Measurements from ENCODE around the gene GPR142.

DNA sequence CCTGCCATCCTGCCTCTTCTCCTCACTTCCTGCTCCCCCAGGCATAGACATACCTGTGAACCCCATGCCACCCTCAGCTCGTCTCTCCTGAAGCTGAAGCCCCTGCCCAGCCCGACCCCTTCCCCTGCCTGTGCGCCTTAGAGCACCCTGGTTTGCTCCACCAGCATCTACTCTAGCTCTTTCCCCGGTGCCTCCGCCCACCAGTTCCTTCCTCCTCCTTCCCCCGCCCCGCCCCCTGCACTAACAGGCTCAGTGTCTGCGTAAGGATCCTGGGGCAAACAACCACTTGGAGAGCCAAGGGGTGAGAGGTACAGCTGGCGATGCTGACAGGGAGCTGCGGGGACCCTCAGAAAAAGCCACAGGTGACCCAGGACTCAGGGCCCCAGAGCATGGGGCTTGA, 1.9 kb downstream of the GPR142 start:
- TF ChIP-seq, protein P1, sequence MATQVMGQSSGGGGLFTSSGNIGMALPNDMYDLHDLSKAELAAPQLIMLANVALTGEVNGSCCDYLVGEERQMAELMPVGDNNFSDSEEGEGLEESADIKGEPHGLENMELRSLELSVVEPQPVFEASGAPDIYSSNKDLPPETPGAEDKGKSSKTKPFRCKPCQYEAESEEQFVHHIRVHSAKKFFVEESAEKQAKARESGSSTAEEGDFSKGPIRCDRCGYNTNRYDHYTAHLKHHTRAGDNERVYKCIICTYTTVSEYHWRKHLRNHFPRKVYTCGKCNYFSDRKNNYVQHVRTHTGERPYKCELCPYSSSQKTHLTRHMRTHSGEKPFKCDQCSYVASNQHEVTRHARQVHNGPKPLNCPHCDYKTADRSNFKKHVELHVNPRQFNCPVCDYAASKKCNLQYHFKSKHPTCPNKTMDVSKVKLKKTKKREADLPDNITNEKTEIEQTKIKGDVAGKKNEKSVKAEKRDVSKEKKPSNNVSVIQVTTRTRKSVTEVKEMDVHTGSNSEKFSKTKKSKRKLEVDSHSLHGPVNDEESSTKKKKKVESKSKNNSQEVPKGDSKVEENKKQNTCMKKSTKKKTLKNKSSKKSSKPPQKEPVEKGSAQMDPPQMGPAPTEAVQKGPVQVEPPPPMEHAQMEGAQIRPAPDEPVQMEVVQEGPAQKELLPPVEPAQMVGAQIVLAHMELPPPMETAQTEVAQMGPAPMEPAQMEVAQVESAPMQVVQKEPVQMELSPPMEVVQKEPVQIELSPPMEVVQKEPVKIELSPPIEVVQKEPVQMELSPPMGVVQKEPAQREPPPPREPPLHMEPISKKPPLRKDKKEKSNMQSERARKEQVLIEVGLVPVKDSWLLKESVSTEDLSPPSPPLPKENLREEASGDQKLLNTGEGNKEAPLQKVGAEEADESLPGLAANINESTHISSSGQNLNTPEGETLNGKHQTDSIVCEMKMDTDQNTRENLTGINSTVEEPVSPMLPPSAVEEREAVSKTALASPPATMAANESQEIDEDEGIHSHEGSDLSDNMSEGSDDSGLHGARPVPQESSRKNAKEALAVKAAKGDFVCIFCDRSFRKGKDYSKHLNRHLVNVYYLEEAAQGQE (IDR thresholded peaks at IDR 0.05; ENCODE audit: low read depth) = no peak
- no peak for TF ChIP-seq RAD21 (IDR thresholded peaks at IDR 0.05; ENCODE audit: low read depth)
- TF ChIP-seq TAF1 (IDR thresholded peaks at IDR 0.05; ENCODE audit: low read depth) = no peak
- TF ChIP-seq EGR1 (IDR thresholded peaks at IDR 0.05) = no peak
- TF ChIP-seq CREB1 (IDR thresholded peaks at IDR 0.05; ENCODE audit: low read depth) = no peak
- no peak for TF ChIP-seq NFIC (IDR thresholded peaks at IDR 0.05)
- TF ChIP-seq CEBPB (IDR thresholded peaks at IDR 0.05) = no peak
- TF ChIP-seq FOXM1 (IDR thresholded peaks at IDR 0.05; ENCODE audit: borderline replicate concordance, low read depth) = no peak
- no peak for TF ChIP-seq TEAD4 (IDR thresholded peaks at IDR 0.05)
- TF ChIP-seq TCF12 (IDR thresholded peaks at IDR 0.05; ENCODE audit: low read depth) = no peak
- TF ChIP-seq, protein P2, sequence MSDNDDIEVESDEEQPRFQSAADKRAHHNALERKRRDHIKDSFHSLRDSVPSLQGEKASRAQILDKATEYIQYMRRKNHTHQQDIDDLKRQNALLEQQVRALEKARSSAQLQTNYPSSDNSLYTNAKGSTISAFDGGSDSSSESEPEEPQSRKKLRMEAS (IDR thresholded peaks at IDR 0.05) = no peak
- no peak for TF ChIP-seq EP300 (IDR thresholded peaks at IDR 0.05; ENCODE audit: borderline replicate concordance)
- TF ChIP-seq YY1 (IDR thresholded peaks at IDR 0.05; ENCODE audit: low read depth) = no peak

Measured in Ishikawa (cell line).